Activated T-cell treated with anti-CD3 and anti-CD28 coated beads, Interleukin-2, amount 50 U/mL, for 1 hour (primary cell): ENCODE data around the gene PANX1.

Experiments
- DNase-seq: peaks from one replicate; pipeline ENCODE4 v3.0.0-alpha.2; 2020

PANX1 gene

DNA sequence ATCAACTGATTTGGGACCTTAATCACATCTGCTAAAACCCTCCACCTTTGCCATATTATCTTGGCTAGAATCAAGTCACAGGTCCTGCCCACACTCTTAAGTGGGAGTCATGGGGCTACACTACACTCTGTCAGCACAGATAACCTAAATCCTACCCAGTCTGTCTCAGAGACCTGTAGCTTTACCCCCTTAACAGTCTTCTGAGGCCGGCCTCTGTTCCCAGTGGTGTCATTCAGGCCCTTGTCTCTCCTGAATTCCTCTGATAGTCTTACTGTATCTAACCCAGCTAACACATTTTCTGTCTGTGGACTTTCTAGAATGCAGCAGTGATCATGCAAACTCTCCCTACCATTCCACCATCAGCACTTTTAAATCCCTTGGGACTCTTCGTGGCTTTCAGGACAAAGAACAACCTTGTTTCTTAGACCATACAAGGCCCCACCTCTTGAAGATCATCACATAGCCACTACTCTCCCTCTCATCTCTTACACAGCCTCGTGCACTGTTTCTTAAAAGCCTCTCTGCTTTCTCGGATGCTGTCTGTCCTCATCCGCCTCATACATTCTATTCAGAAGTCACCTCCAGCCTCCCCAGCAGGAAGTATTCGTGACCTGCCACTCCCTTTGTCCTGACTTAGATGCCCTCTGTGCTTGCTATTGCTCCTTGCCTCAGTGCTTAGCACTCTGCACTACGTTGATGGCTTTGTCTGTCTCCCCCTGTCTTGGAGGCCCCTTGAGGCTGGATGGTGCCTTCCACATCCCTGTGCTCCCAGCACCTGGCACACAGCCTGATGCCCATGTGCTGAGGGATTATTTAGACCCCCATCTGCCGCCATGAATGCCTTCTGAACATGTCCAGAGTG is 57.9 kb downstream of the PANX1 start:
- no peak for DNase-seq

DNA sequence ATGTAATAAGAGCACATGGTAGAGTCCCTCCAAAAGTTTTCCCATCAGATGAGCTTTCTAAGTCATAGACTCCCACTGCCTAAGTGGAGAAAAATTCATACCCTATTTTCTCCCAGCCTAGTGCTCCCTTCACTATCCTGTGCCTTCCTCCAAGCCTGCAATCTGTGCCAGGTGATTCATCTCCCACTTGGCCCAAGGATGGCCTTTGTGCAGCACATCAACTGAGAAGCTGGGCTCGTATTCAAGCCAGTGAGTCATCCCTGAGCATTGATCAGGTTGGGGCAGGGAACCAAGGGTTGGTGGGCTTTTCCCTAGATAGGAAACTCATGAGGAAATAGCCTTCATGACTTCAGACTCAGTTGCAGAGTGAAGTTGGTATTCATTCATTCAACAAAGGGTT is 64.6 kb downstream of the PANX1 start:
- no peak for DNase-seq

DNA sequence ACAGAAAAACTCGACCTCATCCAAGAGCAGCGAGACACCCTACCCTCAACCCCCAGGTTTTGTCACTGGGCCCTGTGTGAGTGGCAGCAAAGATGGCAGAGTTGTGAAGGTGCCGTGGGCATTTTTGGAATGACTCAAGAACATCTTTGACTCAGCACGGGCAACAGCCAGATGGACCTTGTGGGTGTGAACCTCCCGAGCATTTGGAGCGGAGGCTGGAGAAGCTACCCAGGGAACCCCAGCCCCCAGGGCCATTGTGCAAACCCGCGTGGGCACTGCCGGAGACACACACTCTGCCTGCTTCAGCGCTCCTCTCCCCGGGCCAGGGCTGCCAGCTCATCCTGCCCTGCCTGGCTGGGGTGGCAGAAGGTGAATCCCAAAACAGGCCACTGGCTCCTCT is 66.1 kb downstream of the PANX1 start:
- DNase-seq = no peak

DNA sequence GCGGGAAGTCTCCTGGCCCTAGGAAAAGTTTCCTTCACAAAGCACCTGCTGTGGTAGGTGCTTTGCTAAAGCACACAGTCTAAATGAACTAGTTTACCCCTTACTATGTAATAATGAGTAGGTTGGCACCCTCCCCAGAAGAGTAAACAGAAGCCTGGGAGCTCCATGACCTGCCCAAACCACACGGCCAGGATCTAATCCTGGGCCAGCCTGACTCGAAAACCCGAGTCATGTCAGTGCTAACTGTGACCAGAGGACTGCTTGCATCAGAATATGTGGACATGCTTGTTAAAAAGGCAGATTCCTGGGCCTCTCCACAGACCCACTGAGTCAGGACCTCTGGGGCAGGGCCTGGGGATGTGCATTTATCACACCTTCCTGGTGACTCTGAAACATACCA is 67.7 kb downstream of the PANX1 start:
- no peak for DNase-seq

DNA sequence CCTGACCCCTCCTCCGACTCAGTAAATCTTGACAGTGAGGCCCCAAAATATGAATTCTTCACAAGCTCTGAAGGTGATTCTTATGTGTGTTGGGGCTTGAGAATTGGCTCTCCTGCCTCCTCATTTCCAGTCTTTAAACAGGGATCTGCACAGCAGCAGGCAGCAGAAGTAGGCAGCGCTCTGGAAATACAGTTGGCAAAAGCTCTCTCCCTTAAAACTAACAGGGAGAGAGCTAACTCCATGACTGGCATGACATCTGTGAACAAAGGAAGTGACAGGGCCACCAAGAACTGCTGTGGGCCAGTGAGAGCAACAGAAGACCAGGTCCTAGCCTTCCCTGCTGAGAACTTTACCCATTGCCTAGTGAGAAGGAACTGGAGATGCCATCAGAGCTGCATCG is 70.1 kb downstream of the PANX1 start:
- no peak for DNase-seq

DNA sequence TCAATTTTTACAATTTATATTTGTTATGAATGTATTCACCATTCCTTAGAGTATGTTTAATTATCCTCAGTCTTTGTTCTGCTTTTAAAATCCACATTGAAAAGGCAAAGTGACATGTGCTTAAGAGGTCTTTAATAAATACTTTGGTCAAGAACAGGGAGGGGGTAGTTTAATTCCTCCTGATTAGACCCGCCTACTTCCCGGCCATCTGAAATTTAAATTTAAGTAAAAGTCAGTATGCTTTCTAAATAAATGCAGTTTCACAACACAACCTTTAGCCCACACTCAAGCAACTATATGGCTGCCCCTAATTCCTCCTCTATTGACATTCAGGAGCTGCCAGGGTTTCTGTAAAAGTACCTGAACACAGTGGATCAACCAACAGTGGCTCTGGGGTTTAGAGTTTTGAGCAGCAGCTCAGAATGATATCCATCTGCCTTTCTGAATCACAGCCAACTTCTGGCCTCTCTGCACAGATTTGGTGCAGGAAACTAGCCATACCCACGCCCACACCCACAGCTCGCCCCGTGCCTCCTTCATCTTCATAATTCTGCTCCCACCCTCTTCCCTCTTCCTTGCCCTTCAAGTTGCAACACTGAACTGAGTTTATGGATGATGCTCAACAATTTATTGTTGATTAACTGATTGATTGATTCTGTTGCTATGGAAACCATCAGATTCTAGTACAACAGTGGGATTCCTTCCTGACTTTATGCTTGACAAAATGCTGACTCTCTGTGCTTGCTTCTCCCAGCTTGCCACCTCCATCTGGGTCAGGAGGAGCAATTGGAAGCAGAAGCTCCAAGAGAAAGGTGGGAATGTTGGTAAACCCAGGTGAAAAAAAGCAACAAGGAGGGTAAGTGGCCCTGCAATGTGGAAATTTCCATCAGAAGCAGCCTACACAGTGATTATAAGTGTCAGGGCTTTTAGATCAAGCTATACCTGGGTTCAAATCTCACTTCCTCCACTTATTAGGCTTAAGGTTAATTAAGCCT is 70.8 kb downstream of the PANX1 start:
- DNase-seq = no peak

DNA sequence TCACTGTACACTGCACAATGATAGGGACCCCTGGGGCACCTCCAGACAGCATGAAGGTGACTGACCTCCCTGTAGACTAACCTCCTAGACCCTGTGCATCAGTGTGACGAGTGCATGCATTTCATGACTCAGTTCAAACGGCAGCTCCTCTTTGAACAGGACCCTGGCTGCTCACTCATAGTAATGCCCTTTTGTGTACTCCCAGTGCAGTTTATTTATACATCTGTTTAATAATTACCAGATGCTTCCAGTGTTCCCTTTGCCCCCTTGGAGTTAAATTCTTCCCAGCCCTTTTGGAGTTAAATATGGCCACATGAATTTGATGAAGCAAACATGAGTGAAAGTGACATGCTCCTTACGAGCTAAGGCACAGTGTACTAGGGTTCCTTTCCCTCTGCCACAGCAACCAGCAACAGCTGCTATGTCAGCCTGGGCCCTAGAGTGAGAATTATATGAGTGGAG is 72.4 kb downstream of the PANX1 start:
- DNase-seq = no peak

DNA sequence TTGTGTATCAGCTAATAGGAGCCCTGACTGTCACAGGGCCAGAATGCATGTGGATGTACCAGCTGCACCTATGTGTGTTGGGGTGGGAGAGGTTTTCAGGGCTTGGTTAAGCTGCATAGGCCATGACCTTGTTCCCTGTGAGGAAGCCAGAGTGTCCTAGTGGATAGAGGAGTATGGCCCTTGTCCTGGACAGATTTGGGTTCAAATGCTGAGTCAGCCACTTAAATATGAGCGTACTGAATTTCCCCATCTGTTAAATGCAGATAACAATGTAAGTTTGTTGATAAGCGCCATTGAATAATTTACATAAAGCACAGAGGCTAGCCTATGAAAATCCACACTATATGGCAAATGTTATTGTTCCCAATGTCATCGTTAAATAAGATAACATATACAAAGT is 74.4 kb downstream of the PANX1 start:
- DNase-seq = no peak

DNA sequence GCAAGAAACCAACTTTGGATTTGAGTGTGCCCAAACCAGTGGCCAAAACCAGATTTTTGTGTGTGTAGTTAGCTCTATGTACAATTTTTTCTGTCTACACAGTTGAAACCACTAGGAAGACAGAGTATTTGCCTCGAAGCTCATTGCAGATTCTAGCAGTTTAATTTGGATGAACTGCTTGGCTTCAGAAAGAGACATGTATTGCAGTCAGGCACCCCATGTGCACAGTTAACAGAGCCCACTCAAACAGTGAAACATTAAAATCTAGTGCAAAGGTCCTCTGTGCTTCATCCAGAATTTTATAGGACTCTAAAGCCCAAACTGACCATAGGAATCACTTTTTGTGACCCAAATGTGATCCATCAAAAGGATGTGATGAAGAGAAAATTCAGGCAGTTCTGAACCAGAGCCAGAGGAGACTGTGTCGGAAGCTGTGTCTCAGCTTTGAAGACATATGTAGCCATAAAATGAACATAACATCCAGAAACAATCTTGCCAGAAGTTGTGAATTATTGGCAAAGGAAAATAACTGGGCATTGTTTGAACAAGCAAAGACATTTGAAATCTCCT is 82.7 kb downstream of the PANX1 start:
- DNase-seq = no peak

DNA sequence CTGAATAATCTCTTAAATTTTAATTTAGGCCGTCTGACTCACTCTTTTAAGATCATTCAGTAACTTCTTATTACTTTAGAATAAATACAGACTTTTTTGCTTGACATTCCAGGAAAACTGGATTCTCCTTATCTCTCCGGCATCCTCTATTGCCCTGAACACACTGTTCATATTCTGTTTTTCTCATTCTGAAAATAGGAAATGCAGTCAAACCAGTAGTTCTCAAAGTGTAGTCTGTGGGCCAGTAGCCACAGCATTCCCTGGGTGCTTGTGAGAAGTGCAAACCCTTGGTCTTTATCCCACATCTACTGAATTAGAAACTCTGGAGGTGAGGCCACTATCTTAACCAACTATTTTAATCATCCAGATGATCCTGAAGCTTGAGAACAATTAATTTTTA is 84.3 kb downstream of the PANX1 start:
- DNase-seq = no peak

DNA sequence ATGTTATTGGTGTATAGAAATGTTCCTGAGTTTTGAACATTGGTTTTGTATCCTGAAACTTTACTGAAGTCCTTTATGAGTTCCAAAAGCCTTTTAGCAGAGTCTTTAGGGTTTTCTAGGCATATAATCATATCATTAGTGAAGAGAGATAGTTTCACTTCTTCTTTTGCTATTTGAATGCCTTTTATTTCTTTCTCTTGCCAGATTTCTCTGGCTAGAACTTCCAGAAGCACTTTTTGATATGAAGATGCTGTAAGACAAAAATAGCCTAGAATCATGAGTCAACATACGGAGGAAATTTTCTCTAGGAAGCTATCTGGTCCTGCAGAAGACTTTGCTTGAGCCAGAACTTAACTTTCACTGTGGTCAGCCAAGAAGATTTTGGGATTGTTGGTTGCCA is 89.1 kb downstream of the PANX1 start:
- DNase-seq = no peak

DNA sequence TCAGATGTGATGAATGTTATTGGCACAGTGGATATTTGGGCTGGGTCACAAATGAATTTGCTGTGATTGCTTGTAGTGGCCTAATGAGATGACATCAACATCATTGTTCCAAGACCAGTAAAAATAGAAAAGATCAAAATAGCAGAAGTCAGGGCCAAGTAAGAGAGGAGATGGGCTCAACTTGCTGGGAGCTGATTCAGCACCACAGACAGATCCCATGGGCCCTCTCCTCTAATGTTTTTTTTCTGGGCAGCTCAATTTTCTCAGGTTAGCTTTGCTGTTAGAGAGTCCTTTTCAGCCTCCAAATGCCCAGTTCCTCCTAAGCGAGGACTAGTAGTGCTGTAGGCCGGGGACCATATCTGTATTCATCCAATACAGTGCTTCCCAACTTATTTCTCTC is 89.7 kb downstream of the PANX1 start:
- no peak for DNase-seq

DNA sequence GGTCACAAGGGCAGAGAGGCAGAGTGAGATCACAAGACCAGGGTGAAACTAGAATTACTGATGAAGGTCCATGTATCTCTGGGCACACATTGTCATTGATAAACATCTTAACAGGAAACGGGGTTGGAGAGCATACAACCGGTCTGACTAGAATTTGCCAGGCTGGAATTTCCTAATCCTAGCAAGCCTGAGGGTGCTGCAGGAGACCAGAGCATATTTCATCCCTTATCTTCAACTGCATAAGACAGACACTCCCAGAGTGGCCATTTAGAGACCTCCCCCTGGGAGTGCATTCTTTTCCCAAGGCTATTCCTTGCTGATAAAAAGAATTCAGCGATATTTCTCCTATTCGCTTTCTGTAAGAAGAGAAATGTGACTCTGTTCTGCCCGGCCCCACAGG is 91.1 kb downstream of the PANX1 start:
- no peak for DNase-seq

DNA sequence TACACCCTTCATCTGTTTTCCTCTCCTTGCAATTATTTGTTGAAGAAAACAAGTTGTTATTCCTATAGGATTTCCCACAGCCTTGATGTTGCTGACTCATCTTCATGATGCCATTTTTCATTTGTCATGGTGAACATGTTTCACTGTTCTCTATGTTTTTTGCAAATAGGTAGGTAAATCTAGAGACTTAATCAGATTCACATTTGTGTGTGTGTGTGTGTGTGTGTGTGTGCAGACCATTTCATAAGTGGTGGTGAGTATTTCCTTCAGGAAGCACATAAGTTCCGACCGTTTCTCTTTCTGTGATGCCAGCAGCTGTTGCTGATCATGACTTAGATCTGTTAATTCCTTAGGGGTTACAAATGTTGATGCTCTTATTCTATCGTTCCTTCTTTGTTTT is 95.4 kb downstream of the PANX1 start:
- no peak for DNase-seq
